Testis (tissue), 2 donors: ENCODE measurements around the gene GPD1.

ENCODE experiments used
- POLR2A ChIP-seq: fragments of 450-650 bp; IDR thresholded peaks from one replicate; pipeline ENCODE4 v1.6.1; 2017; ENCODE audit warnings: antibody characterized with exemption, mild to moderate bottlenecking, moderate library complexity
- TF ChIP-seq, protein P1 (sequence below), 3 experiments: fragments of 450-650 bp in 2 of 3; fragments of 200-600 bp in 1 of 3; sonication (generic) in 1 of 3; IDR thresholded peaks; one replicate each; pipeline ENCODE4 v1.5.1; 2016 to 2019; ENCODE audit warnings: antibody characterized with exemption in 3 of 3, mild to moderate bottlenecking in 2 of 3, moderate library complexity in 1 of 3

DNA sequence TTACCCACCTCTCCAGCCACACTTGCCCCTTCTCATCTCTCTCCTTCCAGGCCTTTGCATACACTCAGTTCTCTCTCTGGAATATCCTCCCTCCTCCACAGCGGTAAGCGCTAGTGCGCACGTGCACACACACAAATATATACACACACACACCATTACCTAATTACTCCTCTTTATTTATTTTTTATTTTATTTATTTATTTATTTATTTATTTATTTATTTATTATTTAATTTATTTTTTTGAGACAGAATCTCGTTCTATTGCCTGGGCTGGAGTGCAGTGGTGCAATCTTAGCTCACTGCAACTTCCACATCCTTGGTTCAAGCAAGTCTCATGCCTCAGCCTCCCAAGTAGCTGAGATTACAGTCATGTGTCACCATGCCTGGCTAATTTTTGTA lies 34.7 kb upstream of the GPD1 start:
- TF ChIP-seq, protein P1, sequence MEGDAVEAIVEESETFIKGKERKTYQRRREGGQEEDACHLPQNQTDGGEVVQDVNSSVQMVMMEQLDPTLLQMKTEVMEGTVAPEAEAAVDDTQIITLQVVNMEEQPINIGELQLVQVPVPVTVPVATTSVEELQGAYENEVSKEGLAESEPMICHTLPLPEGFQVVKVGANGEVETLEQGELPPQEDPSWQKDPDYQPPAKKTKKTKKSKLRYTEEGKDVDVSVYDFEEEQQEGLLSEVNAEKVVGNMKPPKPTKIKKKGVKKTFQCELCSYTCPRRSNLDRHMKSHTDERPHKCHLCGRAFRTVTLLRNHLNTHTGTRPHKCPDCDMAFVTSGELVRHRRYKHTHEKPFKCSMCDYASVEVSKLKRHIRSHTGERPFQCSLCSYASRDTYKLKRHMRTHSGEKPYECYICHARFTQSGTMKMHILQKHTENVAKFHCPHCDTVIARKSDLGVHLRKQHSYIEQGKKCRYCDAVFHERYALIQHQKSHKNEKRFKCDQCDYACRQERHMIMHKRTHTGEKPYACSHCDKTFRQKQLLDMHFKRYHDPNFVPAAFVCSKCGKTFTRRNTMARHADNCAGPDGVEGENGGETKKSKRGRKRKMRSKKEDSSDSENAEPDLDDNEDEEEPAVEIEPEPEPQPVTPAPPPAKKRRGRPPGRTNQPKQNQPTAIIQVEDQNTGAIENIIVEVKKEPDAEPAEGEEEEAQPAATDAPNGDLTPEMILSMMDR (IDR thresholded peaks at IDR 0.05) = no peak
- no peak for TF ChIP-seq POLR2A
